SK-N-SH treated with all-trans-retinoic acid at 6 μM for 48 hours (cell line): ENCODE data around the gene AQP12A.

Source experiments
- BACH2 ChIP-seq: fragments of 250-450 bp; sonication (Bioruptor Pico); IDR thresholded peaks from 2 replicates; pipeline ENCODE4 v1.9.0; 2021; ENCODE audit warnings: mild to moderate bottlenecking, borderline replicate concordance
- ISL1 ChIP-seq: fragments of 250-450 bp; sonication (Bioruptor Pico); IDR thresholded peaks from 2 replicates; pipeline ENCODE4 v2.1.2; 2022; ENCODE audit warnings: mild to moderate bottlenecking, moderate library complexity
- PATZ1 ChIP-seq: fragments of 250-450 bp; sonication (Bioruptor Pico); IDR thresholded peaks from 2 replicates; pipeline ENCODE4 v1.8.0; 2020; ENCODE audit warnings: mild to moderate bottlenecking, moderate library complexity, borderline replicate concordance
- TOX ChIP-seq: fragments of 250-450 bp; sonication (Bioruptor Pico); IDR thresholded peaks from 2 replicates; pipeline ENCODE4 v1.8.0; 2021; ENCODE audit warnings: mild to moderate bottlenecking, moderate library complexity, borderline replicate concordance
- ZFP3 ChIP-seq: fragments of 250-450 bp; sonication (Bioruptor Pico); IDR thresholded peaks from 2 replicates; pipeline ENCODE4 v1.5.0; 2020; ENCODE audit warnings: mild to moderate bottlenecking, moderate library complexity
- ZFP30 ChIP-seq: fragments of 450-650 bp; formaldehyde crosslinking; IDR thresholded peaks from 2 replicates; pipeline ENCODE4 v1.5.0; 2022; ENCODE audit warnings: mild to moderate bottlenecking, moderate library complexity

- TF ChIP-seq ZFP30 (no peak), TOX (CRISPR knock-in tag) (no peak), ISL1 (CRISPR knock-in tag) (no peak), BACH2 (CRISPR knock-in tag) (no peak), ZFP3 (CRISPR knock-in tag) (no peak), PATZ1 (CRISPR knock-in tag) (no peak)
Observed at GRCh38 chr2:240705204-240705791, 13.6 kb downstream of the AQP12A start.
